Endothelial cell of umbilical vein (primary cell): ENCODE data around the gene CUL2. TPM values are rescaled to one million over a fixed set of nuclear protein-coding genes. Genes with fewer than 3 reads are reported as not detected.

Experiments used
- BruUV-seq: library from RNA; stranded (reverse); fragments of 400-500 nt; replicated peaks from 2 replicates; lab custom pipeline; 2021; lab: Mats Ljungman, UMichigan
- CTCF ChIA-PET: fragments of 300-600, 350-600 bp; sonication (Branson Sonifier 250); formaldehyde crosslinking; loops from one replicate; lab custom pipeline; 2021; ENCODE audit warnings: antibody characterized with exemption, inconsistent platforms; lab: Charles Lee
- POLR2A ChIA-PET: fragments of 300-600, 350-600 bp; sonication (Branson Sonifier 250); formaldehyde crosslinking; loops from one replicate; lab custom pipeline; 2021; ENCODE audit warnings: antibody characterized with exemption, inconsistent platforms; lab: Charles Lee
- DNase-seq: peaks from one replicate; pipeline ENCODE4 v3.0.0-alpha.2; 2011; ENCODE audit warnings: low read depth, low spot score
- FAIRE-seq: peaks from 2 replicates; lab custom pipeline; 2011; peaks lifted over from hg19 to GRCh38; lab: Jason Lieb, UNC
- H2AFZ ChIP-seq: 2 replicates; pipeline ENCODE4 v1.6.0; 2012; ENCODE audit warnings: low read depth, low read length, control low read depth, inconsistent platforms
- H3K27ac ChIP-seq: 2 replicates; pipeline ENCODE4 v1.5.1; 2011; ENCODE audit warnings: low read depth, mild to moderate bottlenecking, control low read depth, low read length, moderate library complexity; ENCODE audit not compliant: insufficient read depth
- H3K27me3 ChIP-seq, 2 experiments: 2 replicates each; pipeline versions ENCODE4 v1.6.0 to v1.6.1; 2011; ENCODE audit warnings: low read length in 2 of 2, mixed read lengths in 1 of 2; ENCODE audit not compliant: control insufficient read depth in 2 of 2, insufficient read depth in 2 of 2
- H3K36me3 ChIP-seq, 2 experiments: 2 replicates in 1 of 2; 3 replicates in 1 of 2; pipeline ENCODE4 v1.5.1; 2011; ENCODE audit warnings: low read length in 2 of 2, mild to moderate bottlenecking in 1 of 2, moderate library complexity in 1 of 2; ENCODE audit not compliant: control insufficient read depth in 2 of 2, insufficient read depth in 2 of 2; ENCODE audit errors: extremely low read depth in 1 of 2
- H3K4me1 ChIP-seq: 3 replicates; pipeline ENCODE4 v1.5.1; 2011; ENCODE audit warnings: mild to moderate bottlenecking, low read length; ENCODE audit not compliant: control insufficient read depth, insufficient read depth; ENCODE audit errors: extremely low read depth
- H3K4me2 ChIP-seq: 2 replicates; pipeline ENCODE4 v1.6.1; 2011; ENCODE audit warnings: low read length, control low read depth, mixed read lengths; ENCODE audit not compliant: insufficient read depth
- H3K4me3 ChIP-seq, 3 experiments: fragments of 200-600 bp in 1 of 3; sonication (generic), shearing (Covaris generic) in 1 of 3; replicated peaks in 1 of 3; 2 replicates each; pipeline ENCODE4 v1.5.1; 2011 to 2016; ENCODE audit warnings: control low read depth in 3 of 3, low read length in 3 of 3, mild to moderate bottlenecking in 2 of 3, inconsistent platforms in 1 of 3, low read depth in 1 of 3, moderate library complexity in 1 of 3; ENCODE audit not compliant: insufficient read depth in 1 of 3
- H3K79me2 ChIP-seq: 2 replicates; pipeline ENCODE4 v1.6.0; 2012; ENCODE audit warnings: low read length, inconsistent platforms; ENCODE audit not compliant: control insufficient read depth, insufficient read depth
- H3K9ac ChIP-seq: replicated peaks from 2 replicates; pipeline ENCODE3; 2011; ENCODE audit warnings: low read length, control low read depth; ENCODE audit not compliant: insufficient read depth; ENCODE audit errors: extremely low read depth
- H3K9me1 ChIP-seq: replicated peaks from 3 replicates; pipeline ENCODE4 v1.6.0; 2011; ENCODE audit warnings: mild to moderate bottlenecking, low read length; ENCODE audit not compliant: control insufficient read depth, insufficient read depth; ENCODE audit errors: extremely low read depth
- H3K9me3 ChIP-seq: replicated peaks from 2 replicates; pipeline ENCODE4 v1.5.1; 2012; ENCODE audit warnings: low read length, inconsistent platforms; ENCODE audit not compliant: control insufficient read depth, insufficient read depth
- H4K20me1 ChIP-seq: replicated peaks from 2 replicates; pipeline ENCODE3; 2011; ENCODE audit warnings: mild to moderate bottlenecking, low read length; ENCODE audit not compliant: control insufficient read depth, insufficient read depth; ENCODE audit errors: extremely low read depth
- EZH2 ChIP-seq: IDR thresholded peaks from 2 replicates; pipeline ENCODE4 v1.6.1; 2012; ENCODE audit warnings: borderline replicate concordance, low read depth, mild to moderate bottlenecking, moderate library complexity, low read length, inconsistent platforms; ENCODE audit not compliant: severe bottlenecking
- FOS ChIP-seq: IDR thresholded peaks from 2 replicates; pipeline ENCODE4 v1.6.1; 2011; ENCODE audit warnings: mild to moderate bottlenecking, low read length, moderate library complexity, borderline replicate concordance; ENCODE audit not compliant: insufficient read depth
- GATA2 ChIP-seq: IDR thresholded peaks from 2 replicates; pipeline ENCODE4 v1.7.0; 2011; ENCODE audit warnings: low read depth, mild to moderate bottlenecking, moderate library complexity, mixed read lengths, low read length; ENCODE audit not compliant: insufficient read length, insufficient read depth
- JUN ChIP-seq: IDR thresholded peaks from 2 replicates; pipeline ENCODE4 v1.6.1; 2011; ENCODE audit warnings: borderline replicate concordance, low read depth; ENCODE audit not compliant: insufficient read length, insufficient read depth
- MYC ChIP-seq: IDR thresholded peaks from one replicate; pipeline ENCODE4 v1.6.1; 2011; ENCODE audit warnings: mild to moderate bottlenecking, low read depth, low read length
- POLR2A ChIP-seq: IDR thresholded peaks from 2 replicates; pipeline ENCODE4 v1.6.1; 2012; ENCODE audit warnings: low read depth, mild to moderate bottlenecking, control low read depth, low read length
- POLR2AphosphoS5 ChIP-seq: IDR thresholded peaks from 2 replicates; pipeline ENCODE4 v1.6.1; 2012; ENCODE audit warnings: low read depth, mild to moderate bottlenecking, control low read depth, low read length, moderate library complexity; ENCODE audit not compliant: insufficient read depth
- dilution Hi-C: fragments of 300-500 bp; cut with MboI; formaldehyde crosslinking; loops from one replicate; pipeline ENCODE4 v1.15.0; 2019; ENCODE audit warnings: low sequenced_read_pairs; ENCODE audit not compliant: extremely low pct_ligation_motif_present
- intact Hi-C: fragments of 100-400 bp; cut with micrococcal nuclease; formaldehyde crosslinking; loops from one replicate; pipeline ENCODE4 v1.10.0; 2022
- polyA plus RNA-seq, 4 experiments: library from polyadenylated mRNA; depleted of rRNA in 3 of 4; stranded (reverse) in 3 of 4; unstranded in 1 of 4; fragments of >200 nt; gene quantifications; 2 replicates each; pipeline versions ENCODE4 v1.2.1 to v1.2.3, GENCODE V29; 2011 to 2012; ENCODE audit warnings: missing spikeins in 1 of 4
- total RNA-seq: library from RNA; stranded (reverse); gene quantifications from 2 replicates; pipeline ENCODE4 v1.2.3, GENCODE V29; 2021
- TF ChIP-seq, protein P1 (sequence below), 2 donors: IDR thresholded peaks; 1 replicate in 1 of 2; 2 replicates in 1 of 2; pipeline ENCODE4 v1.5.1; 2011; ENCODE audit warnings: low read length in 2 of 2, mild to moderate bottlenecking in 2 of 2, moderate library complexity in 2 of 2, control low read depth in 1 of 2, inconsistent platforms in 1 of 2, low read depth in 1 of 2; ENCODE audit not compliant: insufficient read depth in 1 of 2; ENCODE audit errors: extremely low read depth in 1 of 2
- TF ChIP-seq, protein P2 (sequence below): IDR thresholded peaks from 2 replicates; pipeline ENCODE4 v1.6.1; 2011; ENCODE audit not compliant: insufficient read depth, insufficient read length

Gene CUL2
- total and polyA plus RNA-seq, 2 donors (not counting 3 experiments of a cell fraction or from before 2014, with no cell fraction given): 11.6 to 45.3 TPM

DNA sequence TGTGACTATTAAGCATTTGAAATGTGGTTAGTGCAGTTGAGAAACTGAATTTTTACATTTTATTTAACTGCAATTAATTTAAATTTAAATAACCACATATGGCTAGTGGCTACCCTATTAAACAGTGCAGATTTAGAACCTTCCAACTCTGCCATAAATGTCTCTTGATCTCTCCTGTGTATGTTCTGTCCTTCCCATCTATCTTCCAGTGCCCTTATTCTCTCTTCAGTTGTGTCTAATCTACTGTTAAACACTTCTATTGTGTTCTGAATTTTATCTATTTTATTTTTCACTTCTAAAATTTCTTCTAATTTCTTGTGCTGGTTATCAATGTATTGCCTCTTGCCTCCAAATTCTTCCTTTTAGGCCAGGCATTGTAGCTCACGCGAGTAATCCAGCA is 105.0 kb downstream of the CUL2 start:
- Histone ChIP-seq H3K4me3 (no peak overlapping the region), H3K79me2 (no peaks in the 10 kb centered on the region), H3K9ac (no peak overlapping the region), H3K4me1 (no peaks in the 10 kb centered on the region), H3K27ac (no peak overlapping the region), H3K4me2 (no peak overlapping the region), H3K36me3 (no peaks in the 10 kb centered on the region), H3K27me3 (peaks cover 0 to 3% of the 10 kb centered on the region in 2 experiments), H3K9me1 (no peaks in the 10 kb centered on the region), H4K20me1 (no peaks in the 10 kb centered on the region), H3K9me3 (no peaks in the 10 kb centered on the region), H2AFZ (no peak overlapping the region)
- DNase-seq (no peak), FAIRE-seq (no peak)
- BruUV-seq: no TSS peak
- intact Hi-C loops: no loop called here
- dilution Hi-C loops: no loop called here
- CTCF ChIA-PET: interaction anchor here (0.8 to 2.0 kb wide), 4 partner anchors 11 to 330 kb away, joined by 3 to 12 read pairs (median 6); no protein-coding TSS in a partner anchor
- POLR2A ChIA-PET: no interaction called here
- TF ChIP-seq, protein P1, sequence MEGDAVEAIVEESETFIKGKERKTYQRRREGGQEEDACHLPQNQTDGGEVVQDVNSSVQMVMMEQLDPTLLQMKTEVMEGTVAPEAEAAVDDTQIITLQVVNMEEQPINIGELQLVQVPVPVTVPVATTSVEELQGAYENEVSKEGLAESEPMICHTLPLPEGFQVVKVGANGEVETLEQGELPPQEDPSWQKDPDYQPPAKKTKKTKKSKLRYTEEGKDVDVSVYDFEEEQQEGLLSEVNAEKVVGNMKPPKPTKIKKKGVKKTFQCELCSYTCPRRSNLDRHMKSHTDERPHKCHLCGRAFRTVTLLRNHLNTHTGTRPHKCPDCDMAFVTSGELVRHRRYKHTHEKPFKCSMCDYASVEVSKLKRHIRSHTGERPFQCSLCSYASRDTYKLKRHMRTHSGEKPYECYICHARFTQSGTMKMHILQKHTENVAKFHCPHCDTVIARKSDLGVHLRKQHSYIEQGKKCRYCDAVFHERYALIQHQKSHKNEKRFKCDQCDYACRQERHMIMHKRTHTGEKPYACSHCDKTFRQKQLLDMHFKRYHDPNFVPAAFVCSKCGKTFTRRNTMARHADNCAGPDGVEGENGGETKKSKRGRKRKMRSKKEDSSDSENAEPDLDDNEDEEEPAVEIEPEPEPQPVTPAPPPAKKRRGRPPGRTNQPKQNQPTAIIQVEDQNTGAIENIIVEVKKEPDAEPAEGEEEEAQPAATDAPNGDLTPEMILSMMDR (IDR thresholded peaks at IDR 0.05; ENCODE audit: extremely low read depth in 1 of 2, insufficient read depth in 1 of 2, low read depth in 1 of 2, low read length in 2 of 2): no peak
- no peak for TF ChIP-seq POLR2A
- TF ChIP-seq, protein P2, sequence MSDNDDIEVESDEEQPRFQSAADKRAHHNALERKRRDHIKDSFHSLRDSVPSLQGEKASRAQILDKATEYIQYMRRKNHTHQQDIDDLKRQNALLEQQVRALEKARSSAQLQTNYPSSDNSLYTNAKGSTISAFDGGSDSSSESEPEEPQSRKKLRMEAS: no peak
- no peak for TF ChIP-seq JUN
- TF ChIP-seq POLR2AphosphoS5: no peak
- TF ChIP-seq FOS: no peak
- no peak for TF ChIP-seq MYC
- no peak for TF ChIP-seq GATA2
- no peak for TF ChIP-seq EZH2
